Chondrocyte (in vitro differentiated cells): ENCODE results near the gene SLC35F1. TPM values are rescaled to one million over a fixed set of nuclear protein-coding genes. Genes with fewer than 3 reads are reported as not detected.

Experiments
- DNase-seq: peaks from one replicate; pipeline ENCODE4 v3.0.0; 2021; ENCODE audit warnings: mixed read lengths, low spot score
- H3K27ac Mint-ChIP-seq: one replicate; pipeline ENCODE4 v1.8.0; 2021; ENCODE audit warnings: mild to moderate bottlenecking, moderate library complexity, mixed read lengths; ENCODE audit not compliant: unreplicated experiment
- H3K27me3 Mint-ChIP-seq: 2 replicates; pipeline ENCODE4 v1.8.0; 2021; ENCODE audit warnings: low read depth, mixed read lengths
- H3K36me3 Mint-ChIP-seq: 2 replicates; pipeline ENCODE4 v1.8.0; 2021; ENCODE audit warnings: low read depth, mixed read lengths
- H3K4me1 Mint-ChIP-seq: 2 replicates; pipeline ENCODE4 v1.8.0; 2021; ENCODE audit warnings: low read depth, mild to moderate bottlenecking, mixed read lengths
- H3K4me3 Mint-ChIP-seq: one replicate; pipeline ENCODE4 v1.8.0; 2021; ENCODE audit warnings: mild to moderate bottlenecking, moderate library complexity, mixed read lengths; ENCODE audit not compliant: unreplicated experiment
- H3K9me3 Mint-ChIP-seq: 2 replicates; pipeline ENCODE4 v1.8.0; 2021; ENCODE audit warnings: low read depth, mixed read lengths
- CTCF ChIP-seq: fragments of 200-600 bp; sonication (generic); IDR thresholded peaks from 2 replicates; pipeline ENCODE4 v1.5.0; 2021; ENCODE audit warnings: antibody characterized with exemption, mild to moderate bottlenecking, moderate library complexity
- total RNA-seq: library from RNA; stranded (reverse); gene quantifications from 3 replicates; pipeline ENCODE4 v1.2.1, GENCODE V29; 2021

SLC35F1 gene
- total RNA-seq, 1 donor from 2014 or later: not detected

- Mint-ChIP-seq H3K27ac (no peak overlapping the region), H3K4me3 (no peak overlapping the region), H3K9me3 (peaks cover 18% of the 10 kb centered on the region), H3K27me3 (peaks cover 7% of the 10 kb centered on the region), H3K4me1 (no peaks in the 10 kb centered on the region), H3K36me3 (peaks cover 5% of the 10 kb centered on the region)
- no peak for TF ChIP-seq CTCF
- DNase-seq: no peak
Observed at GRCh38 chr6:118335325-118335816, 428.3 kb downstream of the SLC35F1 start.

- no peak overlapping the region for H3K27ac Mint-ChIP-seq
- H3K36me3 Mint-ChIP-seq: peaks cover 6% of the 10 kb centered on the region
- H3K27me3 Mint-ChIP-seq: peaks cover 19% of the 10 kb centered on the region
- no peak overlapping the region for H3K4me3 Mint-ChIP-seq
- DNase-seq: no peak
- no peak for TF ChIP-seq CTCF
- H3K4me1 Mint-ChIP-seq: no peaks in the 10 kb centered on the region
- peaks cover 15% of the 10 kb centered on the region for H3K9me3 Mint-ChIP-seq
Observed at GRCh38 chr6:118344014-118344670, 437.1 kb downstream of the SLC35F1 start.

- Mint-ChIP-seq H3K4me3 (no peak overlapping the region), H3K27me3 (peaks cover 6% of the 10 kb centered on the region), H3K9me3 (no peaks in the 10 kb centered on the region), H3K27ac (no peak overlapping the region), H3K4me1 (peaks cover 3% of the 10 kb centered on the region), H3K36me3 (no peaks in the 10 kb centered on the region)
- no peak for DNase-seq
- TF ChIP-seq CTCF: no peak
Observed at GRCh38 chr6:118350881-118351430, 443.9 kb downstream of the SLC35F1 start.

- Mint-ChIP-seq H3K27me3 (peaks cover 10% of the 10 kb centered on the region), H3K9me3 (no peaks in the 10 kb centered on the region), H3K4me1 (peaks cover 12% of the 10 kb centered on the region), H3K27ac (no peak overlapping the region), H3K36me3 (no peaks in the 10 kb centered on the region), H3K4me3 (no peak overlapping the region)
- no peak for DNase-seq
- no peak for TF ChIP-seq CTCF
Observed at GRCh38 chr6:118353564-118353963, 446.5 kb downstream of the SLC35F1 start.

GRCh38 chr6:118354641-118355040 lies 447.6 kb downstream of the SLC35F1 start:
- TF ChIP-seq CTCF: no peak
- Mint-ChIP-seq H3K4me3 (no peak overlapping the region), H3K4me1 (peaks cover 12% of the 10 kb centered on the region), H3K27ac (no peak overlapping the region), H3K9me3 (no peaks in the 10 kb centered on the region), H3K27me3 (peaks cover 7% of the 10 kb centered on the region), H3K36me3 (no peaks in the 10 kb centered on the region)
- DNase-seq: no peak
